ENCODE results near the gene TARP.

The TARP gene

DNA sequence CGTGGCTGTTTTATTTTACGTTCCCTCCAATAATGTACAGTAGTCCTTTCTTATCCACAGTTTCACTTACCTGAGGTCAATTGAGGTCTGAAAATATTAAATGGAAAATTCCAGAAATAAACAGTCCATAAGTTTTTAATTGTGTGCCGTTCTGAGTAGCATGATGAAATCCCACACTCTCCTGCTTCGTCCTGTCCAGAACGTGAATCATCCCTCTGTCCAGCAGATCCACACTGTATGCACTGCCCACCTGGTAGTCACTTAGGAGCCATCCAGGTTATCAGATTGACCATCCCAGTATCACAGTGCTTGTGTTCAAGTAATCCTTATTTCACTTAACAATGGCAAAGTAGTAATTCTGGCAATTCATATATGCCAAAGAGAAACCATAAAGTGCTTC lies 49.0 kb downstream of the TARP start:
- no peak for DNase-seq (ENCODE audit: low read depth)
- no peak overlapping the region for H3K4me3 ChIP-seq (replicated peaks; ENCODE audit: low read depth, low read length)
- TF ChIP-seq, protein P1, sequence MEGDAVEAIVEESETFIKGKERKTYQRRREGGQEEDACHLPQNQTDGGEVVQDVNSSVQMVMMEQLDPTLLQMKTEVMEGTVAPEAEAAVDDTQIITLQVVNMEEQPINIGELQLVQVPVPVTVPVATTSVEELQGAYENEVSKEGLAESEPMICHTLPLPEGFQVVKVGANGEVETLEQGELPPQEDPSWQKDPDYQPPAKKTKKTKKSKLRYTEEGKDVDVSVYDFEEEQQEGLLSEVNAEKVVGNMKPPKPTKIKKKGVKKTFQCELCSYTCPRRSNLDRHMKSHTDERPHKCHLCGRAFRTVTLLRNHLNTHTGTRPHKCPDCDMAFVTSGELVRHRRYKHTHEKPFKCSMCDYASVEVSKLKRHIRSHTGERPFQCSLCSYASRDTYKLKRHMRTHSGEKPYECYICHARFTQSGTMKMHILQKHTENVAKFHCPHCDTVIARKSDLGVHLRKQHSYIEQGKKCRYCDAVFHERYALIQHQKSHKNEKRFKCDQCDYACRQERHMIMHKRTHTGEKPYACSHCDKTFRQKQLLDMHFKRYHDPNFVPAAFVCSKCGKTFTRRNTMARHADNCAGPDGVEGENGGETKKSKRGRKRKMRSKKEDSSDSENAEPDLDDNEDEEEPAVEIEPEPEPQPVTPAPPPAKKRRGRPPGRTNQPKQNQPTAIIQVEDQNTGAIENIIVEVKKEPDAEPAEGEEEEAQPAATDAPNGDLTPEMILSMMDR (IDR thresholded peaks at IDR 0.05; ENCODE audit: low read length, missing control alignments): no peak

DNA sequence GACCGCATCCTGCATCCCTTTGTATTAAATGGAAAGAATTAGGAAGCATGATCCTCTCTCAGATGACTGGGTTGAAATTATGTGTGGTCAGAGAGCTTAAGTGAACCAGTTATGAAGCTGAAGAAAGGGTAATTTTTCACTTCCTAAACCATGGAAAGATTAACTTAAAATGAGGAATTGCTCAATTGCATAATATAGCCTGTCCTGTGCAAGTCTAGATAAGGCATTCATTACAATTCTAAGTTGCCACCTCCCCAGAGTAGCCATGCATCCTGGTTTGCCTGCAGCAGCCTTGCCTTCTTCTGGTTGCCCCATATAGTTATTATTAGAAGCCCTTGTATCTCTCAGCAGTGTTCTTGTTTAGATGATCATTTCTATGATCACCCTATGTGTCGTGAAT lies 50.1 kb downstream of the TARP start:
- TF ChIP-seq, protein P1 (IDR thresholded peaks at IDR 0.05; ENCODE audit: low read length, missing control alignments): no peak
- H3K4me3 ChIP-seq (replicated peaks; ENCODE audit: low read depth, low read length): no peak overlapping the region
- DNase-seq (ENCODE audit: low read depth): no peak

DNA sequence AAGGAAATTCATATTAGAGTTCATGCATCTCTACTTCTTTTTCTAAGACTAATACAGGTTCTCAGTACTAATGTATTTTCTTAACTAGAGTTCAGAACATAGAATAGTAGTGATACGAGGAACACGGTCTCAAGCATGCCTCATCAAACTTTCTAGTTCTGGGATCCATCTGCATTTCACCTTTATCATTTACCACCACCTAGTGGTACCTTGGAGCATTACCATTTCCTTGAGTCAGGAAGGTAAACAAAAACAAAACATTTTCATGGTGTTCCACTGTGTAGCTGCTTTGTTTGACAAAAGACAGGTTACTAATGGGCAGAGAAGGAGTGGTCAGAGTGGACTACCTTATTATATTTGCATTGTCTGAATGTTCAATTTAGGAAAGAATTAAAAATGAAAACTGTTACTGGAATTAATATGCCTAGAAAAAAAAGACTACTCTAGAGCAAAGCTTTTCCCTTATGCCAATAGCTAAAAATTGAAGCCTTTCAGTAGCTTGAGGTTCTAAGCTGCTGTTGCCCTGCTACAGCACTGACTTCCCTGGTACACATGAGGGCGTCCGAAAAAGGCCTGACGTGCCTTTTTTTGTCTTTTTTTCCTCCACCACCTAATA lies 50.8 kb downstream of the TARP start:
- peak; percentile 79 for DNase-seq (ENCODE audit: low read depth)
- no peak overlapping the region for H3K4me3 ChIP-seq (replicated peaks; ENCODE audit: low read depth, low read length)
- TF ChIP-seq, protein P1 (IDR thresholded peaks at IDR 0.05; ENCODE audit: low read length, missing control alignments): peak; percentile 95

DNA sequence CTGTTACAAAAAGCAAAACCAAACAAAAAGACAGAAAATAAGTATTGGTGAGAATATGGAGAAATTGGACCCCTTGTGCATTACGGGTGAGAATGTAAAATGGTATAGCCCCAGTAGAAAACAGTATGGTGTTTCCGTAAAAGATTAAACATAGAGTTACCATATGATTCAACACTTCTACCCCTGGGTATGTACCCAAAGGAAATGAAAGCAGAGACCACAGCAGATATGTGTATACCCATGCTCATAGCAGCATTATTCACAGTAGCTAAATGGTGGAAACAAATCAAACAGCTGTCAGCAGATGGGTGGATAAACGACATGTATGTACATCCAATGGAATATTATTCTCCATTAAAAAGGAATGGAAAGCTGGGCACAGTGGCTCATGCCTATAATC lies 53.0 kb downstream of the TARP start:
- no peak for DNase-seq (ENCODE audit: low read depth)
- no peak overlapping the region for H3K4me3 ChIP-seq (replicated peaks; ENCODE audit: low read depth, low read length)
- TF ChIP-seq, protein P1 (IDR thresholded peaks at IDR 0.05; ENCODE audit: low read length, missing control alignments): no peak

DNA sequence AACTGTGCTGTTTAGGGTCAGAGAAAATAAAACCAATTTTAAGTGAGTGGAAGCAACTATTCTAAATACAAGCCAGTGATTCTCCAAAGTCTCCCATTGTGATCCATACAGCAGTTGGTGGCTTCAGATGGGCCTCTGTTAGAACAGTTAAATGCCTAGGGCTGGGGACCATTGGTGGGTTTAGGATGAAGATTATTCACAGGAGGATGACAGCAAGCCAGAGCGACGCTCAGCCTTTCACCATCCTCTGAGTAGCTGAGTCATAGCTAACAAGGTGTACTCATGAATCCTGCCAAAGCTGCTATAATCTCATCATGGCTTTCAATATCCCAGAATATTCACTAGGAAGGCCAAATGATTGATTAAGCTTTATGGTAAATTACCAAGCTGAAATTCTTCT lies 55.8 kb downstream of the TARP start:
- H3K4me3 ChIP-seq (replicated peaks; ENCODE audit: low read depth, low read length): no peak overlapping the region
- no peak for DNase-seq (ENCODE audit: low read depth)
- TF ChIP-seq, protein P1 (IDR thresholded peaks at IDR 0.05; ENCODE audit: low read length, missing control alignments): no peak

DNA sequence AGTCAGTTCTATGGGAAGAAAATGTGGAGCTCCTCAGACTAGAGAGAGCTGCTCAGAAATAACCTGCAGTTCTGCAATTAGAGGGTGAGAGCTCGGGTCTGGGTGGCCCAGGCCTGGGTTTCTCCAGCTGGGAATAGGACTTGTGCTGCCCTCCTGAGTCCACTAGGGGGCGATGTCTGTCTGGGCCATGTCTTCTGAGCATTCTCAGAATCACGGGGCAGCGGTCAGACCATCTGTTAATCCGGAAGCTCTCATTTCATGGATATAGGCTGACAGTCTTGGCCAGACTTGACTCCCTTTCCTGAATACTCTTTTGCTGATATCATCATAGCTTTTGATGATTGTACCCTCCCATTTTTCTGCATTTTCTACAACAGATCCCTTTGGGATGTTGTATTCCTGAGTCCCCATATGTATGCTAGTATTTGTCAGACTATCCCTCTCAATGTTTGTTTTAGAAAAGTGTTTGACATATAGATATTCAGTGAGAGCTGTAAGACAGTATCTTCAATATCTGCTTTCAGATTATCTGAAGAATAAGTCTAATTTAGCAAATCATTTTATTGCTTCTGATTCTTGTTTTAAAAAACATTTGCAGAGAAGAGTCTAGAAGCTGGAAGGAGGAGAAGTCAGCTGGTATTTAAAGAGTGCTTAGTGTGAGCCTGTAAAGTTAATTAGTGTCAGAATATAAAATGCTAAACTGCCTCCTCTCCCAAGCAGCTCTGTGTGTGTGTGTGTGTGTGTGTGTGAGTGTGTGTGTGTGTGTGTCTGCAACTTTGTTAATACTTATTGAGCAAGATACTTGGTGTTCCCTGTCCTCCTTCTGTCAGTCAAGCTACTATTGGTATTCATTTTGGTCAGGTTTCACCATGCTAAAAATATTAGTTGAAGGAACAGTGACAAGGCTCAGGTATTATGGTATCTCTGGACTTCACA lies 57.4 kb downstream of the TARP start:
- DNase-seq (ENCODE audit: low read depth): peak; percentile 95
- TF ChIP-seq, protein P1 (IDR thresholded peaks at IDR 0.05; ENCODE audit: low read length, missing control alignments): peak; percentile 100
- H3K4me3 ChIP-seq (replicated peaks; ENCODE audit: low read depth, low read length): no peak overlapping the region
